Uterus (tissue), 4 donors: ENCODE data around the gene ELF2. TPM values are rescaled to one million over a fixed set of nuclear protein-coding genes. Genes with fewer than 3 reads are reported as not detected.

Experiments
- DNase-seq, 2 donors: peaks; one replicate each; pipeline ENCODE4 v3.0.0-alpha.2; 2019 to 2020
- H3K27ac ChIP-seq, 2 donors: fragments of 200-600 bp; sonication (generic); 1 replicate in 1 of 2; 2 replicates in 1 of 2; pipeline ENCODE4 v1.5.1; 2016 to 2018
- H3K27me3 ChIP-seq, 2 donors: fragments of 200-600 bp; sonication (generic); one replicate each; pipeline ENCODE4 v1.5.1; 2018 to 2019; ENCODE audit warnings: control low read depth in 1 of 2
- H3K36me3 ChIP-seq, 2 donors: fragments of 200-600 bp; sonication (generic); one replicate each; pipeline ENCODE4 v1.5.1; 2019; ENCODE audit warnings: control low read depth in 1 of 2
- H3K4me1 ChIP-seq, 2 donors: fragments of 200-600 bp; sonication (generic); one replicate each; pipeline ENCODE4 v1.5.1; 2018 to 2019; ENCODE audit warnings: control low read depth in 1 of 2
- H3K4me3 ChIP-seq, 2 donors: fragments of 200-600 bp; sonication (generic); 1 replicate in 1 of 2; 2 replicates in 1 of 2; pipeline ENCODE4 v1.5.1; 2018 to 2019; ENCODE audit warnings: mild to moderate bottlenecking in 1 of 2
- H3K9me3 ChIP-seq, 2 donors: fragments of 200-600 bp; sonication (generic); one replicate each; pipeline ENCODE4 v1.5.1; 2019; ENCODE audit warnings: control low read depth in 1 of 2
- POLR2A ChIP-seq, 2 donors: fragments of 450-650 bp; IDR thresholded peaks; one replicate each; pipeline ENCODE4 v1.6.1; 2016; ENCODE audit warnings: antibody characterized with exemption in 2 of 2, mild to moderate bottlenecking in 1 of 2, moderate library complexity in 1 of 2
- intact Hi-C: fragments of 100-400 bp; cut with DNase I; formaldehyde crosslinking; loops from one replicate; pipeline ENCODE4 v1.15.1; 2023; ENCODE audit warnings: low total_unique reads
- total RNA-seq, 4 donors: library from RNA; depleted of rRNA in 3 of 4; stranded (reverse); fragments of >200 nt in 3 of 4; gene quantifications; one replicate each; pipeline versions ENCODE4 v1.1.0 to v1.2.4, GENCODE V29; 2014 to 2023
- TF ChIP-seq, protein P1 (sequence below), 4 experiments: fragments of 200-600 bp in 2 of 4; fragments of 450-650 bp in 2 of 4; sonication (generic) in 2 of 4; IDR thresholded peaks; one replicate each; pipeline ENCODE4 v1.5.1; 2016 to 2019; ENCODE audit warnings: antibody characterized with exemption in 4 of 4, mild to moderate bottlenecking in 2 of 4, moderate library complexity in 1 of 4
- donor health status: DM: yes; HTN: yes; CAD: no.

The ELF2 gene
- total RNA-seq, 4 donors from 2014 or later: 65.8 to 103 (median 86.0) TPM

DNA sequence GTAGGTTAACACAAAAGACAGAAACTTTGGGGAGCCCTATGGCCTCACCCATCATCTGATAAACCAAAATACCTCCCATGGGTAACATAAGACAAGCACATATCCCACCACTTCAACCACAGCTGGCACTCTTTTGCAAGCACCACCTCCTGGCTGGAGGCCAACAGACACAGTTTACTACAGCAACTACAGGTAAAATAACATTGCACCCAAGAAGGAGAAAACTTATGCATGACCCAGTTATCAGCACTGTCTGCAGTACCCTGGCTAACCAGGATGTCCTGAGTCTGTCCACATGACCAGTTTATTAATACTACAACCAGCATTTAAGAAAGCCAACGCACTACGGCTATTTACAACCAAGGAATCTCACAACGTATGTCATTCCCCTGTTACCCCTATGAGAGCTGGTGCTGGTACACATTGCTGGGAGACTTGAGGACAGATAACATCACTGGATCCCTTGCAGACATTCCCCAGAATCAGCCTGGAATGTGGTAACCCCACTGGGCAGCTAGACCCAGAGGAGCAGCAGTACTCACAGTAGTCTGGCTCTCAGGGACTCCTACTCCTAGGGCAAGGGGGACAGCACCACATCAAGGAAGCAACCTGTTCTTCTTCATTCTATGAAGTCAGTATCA, 32.0 kb downstream of the ELF2 start:
- intact Hi-C loops: no loop called here
- DNase-seq: no peak
- Histone ChIP-seq H3K4me3 (no peak overlapping the region), H3K4me1 (peaks cover 0 to 8% of the 10 kb centered on the region in 2 donors), H3K36me3 (no peaks in the 10 kb centered on the region), H3K9me3 (no peaks in the 10 kb centered on the region), H3K27ac (no peak overlapping the region), H3K27me3 (no peaks in the 10 kb centered on the region)
- TF ChIP-seq POLR2A (IDR thresholded peaks at IDR 0.05): no peak
- TF ChIP-seq, protein P1, sequence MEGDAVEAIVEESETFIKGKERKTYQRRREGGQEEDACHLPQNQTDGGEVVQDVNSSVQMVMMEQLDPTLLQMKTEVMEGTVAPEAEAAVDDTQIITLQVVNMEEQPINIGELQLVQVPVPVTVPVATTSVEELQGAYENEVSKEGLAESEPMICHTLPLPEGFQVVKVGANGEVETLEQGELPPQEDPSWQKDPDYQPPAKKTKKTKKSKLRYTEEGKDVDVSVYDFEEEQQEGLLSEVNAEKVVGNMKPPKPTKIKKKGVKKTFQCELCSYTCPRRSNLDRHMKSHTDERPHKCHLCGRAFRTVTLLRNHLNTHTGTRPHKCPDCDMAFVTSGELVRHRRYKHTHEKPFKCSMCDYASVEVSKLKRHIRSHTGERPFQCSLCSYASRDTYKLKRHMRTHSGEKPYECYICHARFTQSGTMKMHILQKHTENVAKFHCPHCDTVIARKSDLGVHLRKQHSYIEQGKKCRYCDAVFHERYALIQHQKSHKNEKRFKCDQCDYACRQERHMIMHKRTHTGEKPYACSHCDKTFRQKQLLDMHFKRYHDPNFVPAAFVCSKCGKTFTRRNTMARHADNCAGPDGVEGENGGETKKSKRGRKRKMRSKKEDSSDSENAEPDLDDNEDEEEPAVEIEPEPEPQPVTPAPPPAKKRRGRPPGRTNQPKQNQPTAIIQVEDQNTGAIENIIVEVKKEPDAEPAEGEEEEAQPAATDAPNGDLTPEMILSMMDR (IDR thresholded peaks at IDR 0.05): no peak

DNA sequence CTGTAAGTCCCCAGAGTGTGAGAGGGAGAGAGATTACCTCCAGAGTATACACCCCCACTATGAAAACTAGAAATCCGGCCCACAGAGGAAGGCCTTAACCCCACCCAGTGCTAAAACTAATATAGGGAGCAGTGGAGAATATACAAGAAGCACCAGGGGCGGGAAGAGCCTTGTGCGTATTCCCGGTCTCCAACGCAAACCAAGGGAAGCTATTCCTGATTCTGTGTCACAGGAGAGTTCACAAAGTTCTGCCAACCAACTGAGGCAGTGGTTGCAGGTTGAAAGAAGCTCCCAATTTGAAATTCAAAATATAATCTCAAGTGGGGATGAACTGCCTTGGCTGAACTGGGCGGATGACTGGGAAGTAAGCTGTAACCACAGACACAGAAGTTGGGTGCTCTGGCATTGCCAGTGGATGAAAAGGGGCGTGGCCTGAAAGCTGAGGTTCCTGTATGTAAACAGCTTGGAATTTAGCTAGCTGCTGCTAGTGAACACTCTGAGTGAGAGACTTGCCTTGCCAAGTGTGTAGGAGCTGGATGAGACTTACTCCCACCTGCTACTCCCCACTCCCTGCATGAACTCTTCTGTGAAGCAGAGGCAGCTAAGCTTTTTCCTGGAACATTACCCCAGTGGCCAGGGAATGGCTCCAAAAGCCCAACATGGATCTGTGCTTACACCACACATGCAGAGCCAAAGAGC, 32.7 kb downstream of the ELF2 start:
- H3K4me3 ChIP-seq: no peak overlapping the region
- no peaks in the 10 kb centered on the region for H3K36me3 ChIP-seq
- no peak for TF ChIP-seq POLR2A (IDR thresholded peaks at IDR 0.05)
- TF ChIP-seq, protein P1 (IDR thresholded peaks at IDR 0.05): no peak
- no peaks in the 10 kb centered on the region for H3K9me3 ChIP-seq
- H3K4me1 ChIP-seq: peaks cover 0 to 8% of the 10 kb centered on the region in 2 donors
- peak overlapping the region in 1 of 2 donors; percentile 38 for H3K27ac ChIP-seq
- no peaks in the 10 kb centered on the region for H3K27me3 ChIP-seq
- DNase-seq: peak; percentile 58 to 74
- intact Hi-C loops: no loop called here

DNA sequence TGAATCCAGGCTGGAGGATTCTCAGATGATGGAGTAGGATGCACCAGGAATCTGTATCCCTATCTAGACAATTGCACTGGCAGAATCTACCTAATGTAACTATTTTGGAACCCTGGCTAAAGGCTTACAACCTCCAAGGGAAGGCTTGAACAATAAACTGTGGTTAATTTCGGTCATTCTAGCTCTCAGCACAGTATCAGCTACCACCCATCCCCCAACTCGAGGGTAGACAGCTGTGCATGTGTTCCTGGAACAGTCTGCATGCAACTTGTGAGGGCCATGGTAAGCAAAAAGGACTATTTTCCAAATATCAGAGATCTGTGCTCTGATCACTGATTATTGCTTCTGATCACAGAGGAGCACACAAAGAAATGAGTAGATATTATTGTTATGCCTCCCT, 34.0 kb downstream of the ELF2 start:
- peaks cover 0 to 8% of the 10 kb centered on the region in 2 donors for H3K4me1 ChIP-seq
- intact Hi-C loops: no loop called here
- H3K27ac ChIP-seq: no peak overlapping the region
- no peaks in the 10 kb centered on the region for H3K27me3 ChIP-seq
- no peak for DNase-seq
- H3K9me3 ChIP-seq: no peaks in the 10 kb centered on the region
- no peak for TF ChIP-seq POLR2A (IDR thresholded peaks at IDR 0.05)
- TF ChIP-seq, protein P1 (IDR thresholded peaks at IDR 0.05): no peak
- H3K4me3 ChIP-seq: no peak overlapping the region
- no peaks in the 10 kb centered on the region for H3K36me3 ChIP-seq

DNA sequence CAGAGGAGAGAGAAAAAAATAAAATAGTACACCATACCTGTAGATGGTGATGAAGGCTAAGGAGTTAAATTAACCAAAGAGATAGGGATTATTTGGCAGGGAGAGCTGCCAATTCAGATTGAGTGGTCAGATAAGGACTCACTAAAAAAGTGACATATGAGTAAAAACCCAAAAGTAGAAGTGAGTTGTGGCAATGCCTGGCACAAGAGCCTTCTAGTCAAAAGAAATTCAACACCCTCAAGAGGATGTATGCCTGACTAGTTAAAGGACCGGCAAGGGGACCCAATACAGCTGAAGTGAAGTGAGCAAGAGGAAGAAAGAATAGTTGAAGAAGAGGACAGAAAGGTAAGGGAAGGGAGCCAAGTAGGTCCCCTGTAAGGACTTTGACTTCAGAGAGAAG, 34.9 kb downstream of the ELF2 start:
- no peak for TF ChIP-seq POLR2A (IDR thresholded peaks at IDR 0.05)
- TF ChIP-seq, protein P1 (IDR thresholded peaks at IDR 0.05): no peak
- Histone ChIP-seq H3K27ac (no peak overlapping the region), H3K4me1 (peaks cover 0 to 8% of the 10 kb centered on the region in 2 donors), H3K27me3 (no peaks in the 10 kb centered on the region), H3K9me3 (no peaks in the 10 kb centered on the region), H3K4me3 (no peak overlapping the region), H3K36me3 (no peaks in the 10 kb centered on the region)
- DNase-seq: no peak
- intact Hi-C loops: no loop called here

DNA sequence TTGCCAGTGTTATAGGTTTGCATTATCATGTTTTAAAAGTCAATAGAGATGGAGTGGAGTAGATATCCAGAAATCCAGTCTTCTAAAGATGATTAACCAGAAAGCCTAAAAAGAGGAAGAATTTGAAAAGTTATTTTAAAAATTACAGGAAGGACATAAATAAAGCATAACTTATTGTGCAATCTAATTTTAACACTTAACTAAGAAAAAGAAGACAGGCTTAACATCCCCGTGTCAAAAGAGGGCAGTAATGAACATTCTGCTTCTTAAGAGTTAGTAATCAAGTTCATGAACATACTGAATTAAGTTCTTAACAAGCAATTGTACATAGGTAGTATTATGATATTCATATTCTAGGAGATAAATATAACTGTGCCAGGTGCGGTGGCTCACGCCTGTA, 39.3 kb downstream of the ELF2 start:
- peaks cover 0 to 2% of the 10 kb centered on the region in 2 donors for H3K4me1 ChIP-seq
- no peak for DNase-seq
- TF ChIP-seq POLR2A (IDR thresholded peaks at IDR 0.05): no peak
- TF ChIP-seq, protein P1 (IDR thresholded peaks at IDR 0.05): no peak
- H3K27me3 ChIP-seq: no peaks in the 10 kb centered on the region
- no peak overlapping the region for H3K4me3 ChIP-seq
- no peaks in the 10 kb centered on the region for H3K36me3 ChIP-seq
- H3K27ac ChIP-seq: no peak overlapping the region
- intact Hi-C loops: no loop called here
- H3K9me3 ChIP-seq: no peaks in the 10 kb centered on the region
